ENCODE results near the gene LTC4S. TPM values are rescaled to one million over a fixed set of nuclear protein-coding genes. Genes with fewer than 3 reads are reported as not detected.

The LTC4S gene
- total and polyA plus RNA-seq, 4 experiments from 2014 or later, result 4.2 to 9.4 (median 6.6) TPM

- POLR2A ChIA-PET (ENCODE audit: partially characterized antibody), result interaction anchor here (0.6 to 3.3 kb wide), 4 partner anchors 30 to 144 kb away, joined by 3 to 18 read pairs (median 6); partner anchors contain the start of genes LTC4S, MAML1 and TBC1D9B
- H3K36me3 ChIP-seq (ENCODE audit: insufficient read depth, low read length), result peaks cover 28% of the 10 kb centered on the region
- no peaks in the 10 kb centered on the region for H3K27me3 ChIP-seq (ENCODE audit: insufficient read depth, low read length)
- H3K4me3 ChIP-seq (ENCODE audit: low read length in 2 of 2), result no peak overlapping the region
- intact Hi-C loops (cut with micrococcal nuclease), result no loop called here
- no peak for DNase-seq
- H3K27ac Mint-ChIP-seq, result peak overlapping the region in 2 of 7 donors; percentile 13 to 69
- H3K4me3 Mint-ChIP-seq, result no peak overlapping the region
- peaks cover 33 to 65% (median 45%) of the 10 kb centered on the region in 4 donors for H3K4me1 Mint-ChIP-seq
- H3K27me3 Mint-ChIP-seq, result no peaks in the 10 kb centered on the region
- H3K36me3 Mint-ChIP-seq, result peaks cover 16 to 39% of the 10 kb centered on the region in 2 donors
- H3K9me3 Mint-ChIP-seq, result no peaks in the 10 kb centered on the region
- no peak overlapping the region for H3K27ac ChIP-seq (ENCODE audit: low read depth, low read length)
- no peaks in the 10 kb centered on the region for H3K9me3 ChIP-seq (ENCODE audit: control insufficient read depth in 1 of 2, low read length in 2 of 2)
- peaks cover 44% of the 10 kb centered on the region for H3K4me1 ChIP-seq (ENCODE audit: insufficient read depth, low read length)
- CTCF ChIA-PET (ENCODE audit: partially characterized antibody), result interaction anchor here (0.7 to 5.7 kb wide), 13 partner anchors 9 to 143 kb away, joined by 3 to 53 read pairs (median 12); partner anchors contain the start of genes LTC4S, MAML1 and TBC1D9B
Observed at GRCh38 chr5:179764056-179764455, 29.7 kb upstream of the LTC4S start.

DNA sequence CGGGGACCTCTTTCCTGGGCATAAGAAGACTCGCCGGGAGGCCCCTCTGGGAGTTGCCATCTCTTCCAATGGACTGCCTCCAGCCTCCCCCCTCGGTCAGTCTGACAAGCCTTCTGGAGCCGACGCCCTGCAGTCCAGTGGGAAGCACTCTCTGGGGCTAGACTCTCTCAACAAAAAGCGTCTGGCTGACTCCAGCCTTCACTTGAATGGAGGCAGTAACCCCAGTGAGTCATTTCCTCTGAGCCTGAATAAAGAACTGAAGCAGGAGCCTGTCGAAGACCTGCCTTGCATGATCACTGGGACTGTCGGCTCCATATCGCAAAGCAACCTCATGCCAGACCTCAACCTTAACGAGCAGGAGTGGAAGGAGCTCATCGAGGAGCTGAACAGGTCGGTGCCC is 28.4 kb upstream of the LTC4S start:
- H3K27me3 ChIP-seq (ENCODE audit: insufficient read depth, low read length), result no peaks in the 10 kb centered on the region
- no peak overlapping the region for H3K27ac ChIP-seq (ENCODE audit: low read depth, low read length)
- peaks cover 42% of the 10 kb centered on the region for H3K36me3 ChIP-seq (ENCODE audit: insufficient read depth, low read length)
- intact Hi-C loops (cut with micrococcal nuclease), result no loop called here
- CTCF ChIA-PET (ENCODE audit: partially characterized antibody), result interaction anchor here (1.3 to 5.7 kb wide), 2 partner anchors 31 to 36 kb away, joined by 4 to 53 read pairs; partner anchors contain the start of gene LTC4S
- no peaks in the 10 kb centered on the region for H3K9me3 Mint-ChIP-seq
- peaks cover 25 to 48% of the 10 kb centered on the region in 2 donors for H3K36me3 Mint-ChIP-seq
- H3K4me1 ChIP-seq (ENCODE audit: insufficient read depth, low read length), result peaks cover 30% of the 10 kb centered on the region
- no peaks in the 10 kb centered on the region for H3K27me3 Mint-ChIP-seq
- DNase-seq, result no peak
- peaks cover 21 to 52% (median 32%) of the 10 kb centered on the region in 4 donors for H3K4me1 Mint-ChIP-seq
- no peak overlapping the region for H3K27ac Mint-ChIP-seq
- POLR2A ChIA-PET (ENCODE audit: partially characterized antibody), result no interaction called here
- H3K4me3 Mint-ChIP-seq, result no peak overlapping the region
- no peaks in the 10 kb centered on the region for H3K9me3 ChIP-seq (ENCODE audit: control insufficient read depth in 1 of 2, low read length in 2 of 2)
- H3K4me3 ChIP-seq (ENCODE audit: low read length in 2 of 2), result no peak overlapping the region

GRCh38 chr5:179766021-179766725 is 27.6 kb upstream of the LTC4S start:
- Histone ChIP-seq H3K27ac (ENCODE audit: low read depth, low read length) (no peak overlapping the region), H3K4me1 (ENCODE audit: insufficient read depth, low read length) (peaks cover 30% of the 10 kb centered on the region), H3K9me3 (ENCODE audit: control insufficient read depth in 1 of 2, low read length in 2 of 2) (no peaks in the 10 kb centered on the region), H3K4me3 (ENCODE audit: low read length in 2 of 2) (no peak overlapping the region), H3K27me3 (ENCODE audit: insufficient read depth, low read length) (no peaks in the 10 kb centered on the region), H3K36me3 (ENCODE audit: insufficient read depth, low read length) (peaks cover 50% of the 10 kb centered on the region)
- Mint-ChIP-seq H3K4me3 (no peak overlapping the region), H3K27ac (peak overlapping the region in 1 of 7 donors; percentile 57), H3K9me3 (no peaks in the 10 kb centered on the region), H3K36me3 (peaks cover 32 to 55% of the 10 kb centered on the region in 2 donors), H3K27me3 (no peaks in the 10 kb centered on the region), H3K4me1 (peaks cover 18 to 44% (median 29%) of the 10 kb centered on the region in 4 donors)
- intact Hi-C loops (cut with micrococcal nuclease), result no loop called here
- DNase-seq, result no peak
- ChIA-PET CTCF (ENCODE audit: partially characterized antibody) (interaction anchor here (0.7 to 5.7 kb wide), 7 partner anchors 8 to 325 kb away, joined by 3 to 53 read pairs (median 4); partner anchors contain the start of gene LTC4S), POLR2A (ENCODE audit: partially characterized antibody) (no interaction called here)

- no peaks in the 10 kb centered on the region for H3K27me3 ChIP-seq (ENCODE audit: insufficient read depth, low read length)
- H3K27ac Mint-ChIP-seq, result peak overlapping the region in 1 of 7 donors; percentile 17
- no peak overlapping the region for H3K4me3 ChIP-seq (ENCODE audit: low read length in 2 of 2)
- H3K27me3 Mint-ChIP-seq, result no peaks in the 10 kb centered on the region
- ChIA-PET CTCF (ENCODE audit: partially characterized antibody) (interaction anchor here (0.7 to 2.5 kb wide), 9 partner anchors 9 to 325 kb away, joined by 3 to 7 read pairs (median 4); no protein-coding TSS in a partner anchor), POLR2A (ENCODE audit: partially characterized antibody) (no interaction called here)
- peaks cover 36 to 62% of the 10 kb centered on the region in 2 donors for H3K36me3 Mint-ChIP-seq
- no peaks in the 10 kb centered on the region for H3K9me3 ChIP-seq (ENCODE audit: control insufficient read depth in 1 of 2, low read length in 2 of 2)
- intact Hi-C loops (cut with micrococcal nuclease), result no loop called here
- peaks cover 15 to 37% (median 23%) of the 10 kb centered on the region in 4 donors for H3K4me1 Mint-ChIP-seq
- H3K4me1 ChIP-seq (ENCODE audit: insufficient read depth, low read length), result peaks cover 24% of the 10 kb centered on the region
- peaks cover 57% of the 10 kb centered on the region for H3K36me3 ChIP-seq (ENCODE audit: insufficient read depth, low read length)
- no peak for DNase-seq
- H3K4me3 Mint-ChIP-seq, result no peak overlapping the region
- no peak overlapping the region for H3K27ac ChIP-seq (ENCODE audit: low read depth, low read length)
- H3K9me3 Mint-ChIP-seq, result no peaks in the 10 kb centered on the region
Observed at GRCh38 chr5:179766726-179767455, 26.9 kb upstream of the LTC4S start.

- H3K4me1 Mint-ChIP-seq, result peaks cover 11 to 30% (median 18%) of the 10 kb centered on the region in 4 donors
- Histone ChIP-seq H3K4me3 (ENCODE audit: low read length in 2 of 2) (no peak overlapping the region), H3K27ac (ENCODE audit: low read depth, low read length) (no peak overlapping the region), H3K27me3 (ENCODE audit: insufficient read depth, low read length) (no peaks in the 10 kb centered on the region), H3K4me1 (ENCODE audit: insufficient read depth, low read length) (peaks cover 17% of the 10 kb centered on the region), H3K36me3 (ENCODE audit: insufficient read depth, low read length) (peaks cover 64% of the 10 kb centered on the region), H3K9me3 (ENCODE audit: control insufficient read depth in 1 of 2, low read length in 2 of 2) (no peaks in the 10 kb centered on the region)
- no peaks in the 10 kb centered on the region for H3K9me3 Mint-ChIP-seq
- ChIA-PET POLR2A (ENCODE audit: partially characterized antibody) (no interaction called here), CTCF (ENCODE audit: partially characterized antibody) (interaction anchor here (0.7 to 2.5 kb wide), 6 partner anchors 9 to 146 kb away, joined by 3 to 7 read pairs (median 4); no protein-coding TSS in a partner anchor)
- H3K4me3 Mint-ChIP-seq, result no peak overlapping the region
- intact Hi-C loops (cut with micrococcal nuclease), result no loop called here
- peak overlapping the region in 2 of 7 donors; percentile 35 to 60 for H3K27ac Mint-ChIP-seq
- no peaks in the 10 kb centered on the region for H3K27me3 Mint-ChIP-seq
- H3K36me3 Mint-ChIP-seq, result peaks cover 41 to 69% of the 10 kb centered on the region in 2 donors
- DNase-seq, result no peak
Observed at GRCh38 chr5:179767496-179768100, 26.2 kb upstream of the LTC4S start.

GRCh38 chr5:179768326-179769085 is 25.3 kb upstream of the LTC4S start:
- ChIA-PET POLR2A (ENCODE audit: partially characterized antibody) (interaction anchor here (0.6 kb wide), 1 partner anchor 25 kb away, joined by 3 read pairs; no protein-coding TSS in a partner anchor), CTCF (ENCODE audit: partially characterized antibody) (interaction anchor here (2.5 kb wide), 1 partner anchor 9 kb away, joined by 7 read pairs; no protein-coding TSS in a partner anchor)
- Mint-ChIP-seq H3K9me3 (no peaks in the 10 kb centered on the region), H3K4me1 (peaks cover 6 to 20% (median 11%) of the 10 kb centered on the region in 4 donors), H3K36me3 (peaks cover 50 to 74% of the 10 kb centered on the region in 2 donors), H3K27ac (no peak overlapping the region), H3K4me3 (no peak overlapping the region), H3K27me3 (no peaks in the 10 kb centered on the region)
- Histone ChIP-seq H3K4me1 (ENCODE audit: insufficient read depth, low read length) (peaks cover 8% of the 10 kb centered on the region), H3K27me3 (ENCODE audit: insufficient read depth, low read length) (no peaks in the 10 kb centered on the region), H3K9me3 (ENCODE audit: control insufficient read depth in 1 of 2, low read length in 2 of 2) (no peaks in the 10 kb centered on the region), H3K4me3 (ENCODE audit: low read length in 2 of 2) (no peak overlapping the region), H3K36me3 (ENCODE audit: insufficient read depth, low read length) (peaks cover 70% of the 10 kb centered on the region), H3K27ac (ENCODE audit: low read depth, low read length) (no peak overlapping the region)
- intact Hi-C loops (cut with micrococcal nuclease), result no loop called here
- DNase-seq, result no peak

Measured in CD4-positive, alpha-beta memory T cell (primary cell).